ENCODE results near the gene DTX3.
"Not testable (repeated sequence)": the region's sequence is repeated elsewhere in the genome, so short reads cannot be mapped to it uniquely, and the experiment has no call there.

The DTX3 gene

DNA sequence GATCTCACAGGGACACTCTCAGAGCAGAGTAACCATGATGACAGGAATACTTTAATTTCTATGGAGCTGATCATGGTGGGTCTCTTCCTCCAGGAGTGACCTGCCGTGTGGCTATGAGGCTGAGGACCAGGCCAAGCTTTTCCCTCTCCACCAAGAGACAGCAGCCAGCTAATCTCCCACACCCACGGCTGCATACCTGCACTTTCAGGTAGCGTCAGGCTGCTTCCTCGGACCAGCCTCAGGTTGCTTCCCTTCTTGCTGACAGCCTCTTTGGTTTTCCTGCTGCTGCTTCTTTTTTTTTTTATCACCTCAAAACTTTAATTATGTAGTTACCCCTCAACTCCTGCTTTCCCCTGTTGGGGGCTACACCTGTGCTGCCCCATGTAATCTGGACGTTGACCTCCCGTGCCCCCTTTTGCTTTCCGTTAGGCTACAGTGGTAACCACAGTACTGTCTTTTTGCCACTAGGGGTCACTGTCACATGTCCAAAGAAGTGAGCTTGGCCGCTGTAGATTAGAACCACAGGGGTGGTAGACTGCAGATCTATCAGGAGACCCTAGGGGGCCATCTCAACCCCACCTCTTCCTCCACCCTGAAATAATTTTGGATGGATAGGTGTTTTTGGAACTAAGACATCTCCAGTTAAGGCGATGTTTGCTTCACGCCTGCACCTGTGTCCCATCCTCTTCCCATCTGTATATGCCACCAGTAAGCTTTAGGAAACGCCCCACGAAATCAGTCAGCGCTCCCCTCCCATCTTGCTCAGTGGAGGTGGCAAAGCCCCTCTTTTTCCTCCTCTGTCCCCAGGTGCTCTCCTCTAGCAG lies 21.4 kb upstream of the DTX3 start:
- peak; percentile 68 for DNase-seq

DNA sequence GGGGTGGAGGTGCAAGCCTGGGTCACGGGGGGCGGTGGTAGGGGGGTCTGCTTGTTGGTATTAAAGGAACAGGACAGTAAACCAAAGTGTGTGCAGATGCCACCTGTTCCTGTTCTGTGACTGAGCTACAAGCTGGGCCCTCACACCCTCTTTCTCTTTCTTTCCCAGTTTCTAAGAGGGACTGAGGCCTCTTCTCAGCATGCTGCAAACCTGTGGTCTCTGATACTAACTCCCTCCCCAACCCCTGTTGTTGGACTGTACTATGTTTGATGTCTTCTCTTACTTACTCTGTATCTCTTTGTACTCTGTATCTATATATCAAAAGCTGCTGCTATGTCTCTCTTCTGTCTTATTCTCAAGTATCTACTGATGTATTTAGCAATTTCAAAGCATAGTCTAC lies 20.6 kb upstream of the DTX3 start:
- DNase-seq, result no peak

DNA sequence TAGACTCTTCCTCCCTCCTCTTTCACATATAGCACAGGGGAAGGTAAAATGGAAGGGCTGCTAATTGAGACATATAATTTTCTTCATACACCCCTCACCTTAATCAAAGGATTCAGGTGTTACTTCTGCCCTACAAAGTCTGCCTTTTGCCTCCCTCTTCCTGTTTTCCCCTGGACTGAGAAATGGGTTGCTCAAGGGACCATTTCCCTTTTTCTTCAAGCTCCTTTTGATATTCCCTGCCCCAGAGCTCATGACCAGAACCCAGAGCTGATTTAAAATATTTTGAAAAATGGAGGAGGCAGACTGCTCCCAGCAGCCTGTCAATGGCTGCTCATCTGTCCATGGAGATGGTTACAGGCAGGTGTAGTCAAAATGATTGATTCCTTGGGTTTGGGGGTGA lies 19.9 kb upstream of the DTX3 start:
- DNase-seq, result no peak

DNA sequence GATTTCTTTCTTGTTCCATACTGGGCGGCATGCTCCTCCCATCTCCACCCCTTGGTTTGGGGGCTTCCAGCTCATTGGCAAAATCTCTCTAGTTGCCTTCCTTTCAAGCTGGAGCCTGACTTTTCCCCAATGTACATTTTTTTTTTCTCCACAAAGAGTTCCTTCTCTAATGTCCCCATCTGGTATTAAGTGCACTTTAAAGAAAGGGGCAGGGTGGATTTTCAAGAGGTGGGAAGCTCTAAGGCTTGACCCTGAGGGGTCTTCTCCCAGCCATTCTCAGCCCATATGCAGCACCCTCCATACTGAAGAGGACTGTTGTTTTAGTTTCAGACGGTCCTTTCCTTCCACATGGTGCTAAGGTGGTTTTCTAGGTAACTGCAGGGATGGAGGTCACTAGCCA lies 19.5 kb upstream of the DTX3 start:
- DNase-seq, result no peak

DNA sequence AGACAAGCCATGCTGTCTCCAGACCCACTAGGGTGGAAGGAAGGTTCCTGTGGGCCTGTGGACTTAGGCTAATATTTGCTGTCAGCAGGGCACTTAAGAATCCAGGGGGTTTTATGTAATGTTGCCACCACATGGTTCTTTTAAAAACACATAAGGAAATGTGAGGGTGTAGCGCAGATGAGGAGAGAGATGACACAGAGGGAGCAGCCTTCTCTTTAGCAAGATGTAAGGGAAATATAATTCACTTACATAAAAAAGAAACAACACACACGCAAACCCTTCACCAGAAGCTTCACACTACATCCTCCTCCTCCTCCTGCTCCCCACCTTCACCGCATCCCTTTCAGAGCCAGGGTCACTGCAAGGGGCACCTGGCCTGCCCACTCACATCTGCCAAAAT lies 18.5 kb upstream of the DTX3 start:
- DNase-seq, result no peak

DNA sequence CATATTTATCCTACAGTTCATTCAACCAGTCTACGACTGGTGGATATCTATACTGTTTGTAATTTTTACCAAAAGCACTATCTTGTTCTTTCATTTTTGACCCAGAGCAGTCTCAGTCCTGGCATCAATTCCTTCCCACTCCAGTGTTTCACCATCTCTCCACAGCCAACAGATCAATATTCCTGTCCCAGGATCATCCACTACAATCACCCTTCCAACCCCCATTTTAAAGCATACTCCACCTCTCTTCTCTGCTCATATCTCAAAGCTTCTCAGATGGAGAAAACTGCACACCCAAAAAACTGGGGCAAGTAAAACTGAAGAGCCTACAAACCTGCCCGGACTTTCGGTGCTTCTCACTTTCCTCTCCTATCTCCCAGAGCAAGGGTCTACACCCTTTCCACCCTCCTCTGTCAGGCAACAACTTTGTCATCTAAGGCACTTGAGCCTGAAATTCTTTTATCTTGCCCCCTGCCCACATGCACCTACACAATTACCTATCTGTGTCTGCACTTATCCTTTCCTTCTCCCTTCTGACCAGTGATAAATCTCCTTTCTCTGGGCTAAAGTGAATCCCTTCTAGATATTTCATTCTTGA lies 17.7 kb upstream of the DTX3 start:
- DNase-seq, result no peak

DNA sequence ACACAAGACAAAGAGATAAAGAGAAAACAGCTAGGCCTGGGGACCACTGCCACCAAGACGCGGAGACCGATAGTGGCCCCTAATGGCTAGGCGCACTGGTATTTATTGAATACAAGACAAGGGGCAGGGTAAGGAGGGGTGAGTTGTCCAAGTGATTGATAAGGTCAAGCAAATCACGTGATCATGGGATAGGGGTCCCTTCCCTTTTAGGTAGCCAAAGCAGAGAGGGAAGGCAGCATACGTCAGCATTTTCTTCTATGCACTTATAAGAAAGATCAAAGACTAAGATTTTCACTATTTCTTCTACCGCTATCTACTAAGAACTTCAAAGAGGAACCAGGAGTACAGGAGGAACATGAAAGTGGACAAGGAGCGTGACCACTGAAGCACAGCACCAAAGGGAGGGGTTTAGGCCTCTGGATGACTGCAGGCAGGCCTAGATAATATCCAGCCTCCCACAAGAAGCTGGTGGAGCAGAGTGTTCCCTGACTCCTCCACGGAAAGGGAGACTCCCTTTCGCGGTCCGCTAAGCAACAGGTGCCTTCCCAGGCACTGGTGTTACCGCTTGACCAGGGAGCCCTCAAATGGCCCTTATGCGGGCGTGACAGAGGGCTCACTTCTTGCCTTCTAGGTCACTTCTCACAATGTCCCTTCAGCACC lies 15.5 kb upstream of the DTX3 start:
- not testable (repeated sequence) for DNase-seq

DNA sequence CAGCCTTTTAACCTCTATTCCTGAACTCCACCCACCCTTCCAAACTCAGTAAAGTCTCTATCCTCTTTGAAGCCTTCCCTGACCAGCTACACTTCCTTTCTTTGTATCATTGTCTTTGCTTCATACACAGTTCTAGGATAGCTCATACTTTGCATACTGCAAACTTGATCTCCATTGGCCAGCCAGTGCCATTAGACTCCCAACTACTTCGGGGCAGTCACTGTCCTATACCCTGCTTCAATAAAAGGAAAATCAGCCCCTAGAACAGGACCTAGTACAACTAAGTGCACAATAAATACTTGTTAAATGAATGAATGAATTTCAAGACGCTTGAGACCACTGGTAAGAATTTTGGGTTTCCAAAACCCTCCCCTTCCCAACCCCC lies 14.2 kb upstream of the DTX3 start:
- no peak for DNase-seq

DNA sequence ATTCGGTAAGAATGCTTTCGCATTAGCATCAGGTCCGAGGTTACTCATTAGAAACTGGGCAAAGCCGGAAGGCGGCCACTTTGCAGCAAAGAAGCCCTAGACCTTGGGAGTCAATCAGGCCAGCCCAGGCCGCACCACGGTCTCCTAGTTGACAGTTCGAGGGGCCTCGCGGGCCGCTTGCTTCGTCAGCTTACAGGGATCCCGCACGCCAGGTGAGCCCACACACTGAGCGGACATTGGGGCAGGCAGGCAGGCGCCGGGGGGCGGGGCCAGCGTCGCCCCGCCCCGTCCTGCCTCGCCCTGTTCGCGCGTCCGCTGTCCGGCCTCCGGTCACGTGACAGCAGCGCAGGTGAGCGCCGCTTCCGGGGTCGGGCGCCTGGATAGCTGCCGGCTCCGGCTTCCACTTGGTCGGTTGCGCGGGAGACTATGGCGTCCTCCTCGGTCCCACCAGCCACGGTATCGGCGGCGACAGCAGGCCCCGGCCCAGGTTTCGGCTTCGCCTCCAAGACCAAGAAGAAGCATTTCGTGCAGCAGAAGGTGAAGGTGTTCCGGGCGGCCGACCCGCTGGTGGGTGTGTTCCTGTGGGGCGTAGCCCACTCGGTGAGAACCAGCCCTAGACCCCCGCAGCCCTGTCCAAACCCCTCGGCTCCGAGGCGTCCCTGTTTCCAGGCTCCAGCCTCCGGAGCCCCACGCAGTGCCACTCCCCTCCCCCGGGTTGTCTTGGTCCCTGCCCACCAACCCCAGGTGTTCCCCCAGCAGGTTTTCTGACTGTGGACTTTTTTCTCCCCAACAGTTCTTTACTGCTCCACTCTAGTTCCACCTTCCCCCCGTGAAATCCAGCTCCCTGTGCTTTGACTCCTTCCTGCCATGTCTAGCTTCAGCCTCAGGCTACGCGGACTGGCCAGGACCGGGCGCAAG lies 13.5 kb upstream of the DTX3 start, which contains the start of gene PIP4K2C:
Gene PIP4K2C, plus strand, starts transcription at position 329 of the 918 bp plus-strand sequence. Its CDS starts 98 bp downstream, at position 427.
- DNase-seq, result peak; percentile 82

DNA sequence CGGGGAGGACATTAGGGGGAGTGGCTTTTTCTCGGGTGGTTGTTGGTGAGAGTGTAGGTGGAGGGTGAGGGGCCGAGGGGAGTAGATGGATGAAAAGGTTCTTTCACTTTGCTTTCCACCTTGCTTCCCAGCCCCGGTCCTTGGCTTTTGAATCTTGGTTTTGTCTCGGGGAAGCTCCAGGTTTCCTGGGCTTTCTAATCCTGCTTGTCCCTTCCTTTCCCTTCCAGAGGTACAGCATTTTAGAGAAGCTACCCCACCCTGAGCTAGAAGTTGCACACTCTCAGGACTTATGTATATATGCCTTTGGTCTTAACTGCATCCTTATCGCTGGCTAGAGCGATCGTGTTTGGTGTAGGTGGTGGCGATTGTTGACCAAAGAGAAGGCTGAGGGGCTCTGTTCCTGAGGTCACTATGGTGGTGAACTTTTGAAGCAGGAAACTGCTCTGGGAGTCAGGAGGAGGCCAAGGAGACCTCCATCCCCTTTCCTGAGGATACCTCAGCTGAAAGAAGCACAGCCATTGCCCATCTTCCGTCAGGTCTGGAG lies 12.8 kb upstream of the DTX3 start:
- DNase-seq, result no peak

DNA sequence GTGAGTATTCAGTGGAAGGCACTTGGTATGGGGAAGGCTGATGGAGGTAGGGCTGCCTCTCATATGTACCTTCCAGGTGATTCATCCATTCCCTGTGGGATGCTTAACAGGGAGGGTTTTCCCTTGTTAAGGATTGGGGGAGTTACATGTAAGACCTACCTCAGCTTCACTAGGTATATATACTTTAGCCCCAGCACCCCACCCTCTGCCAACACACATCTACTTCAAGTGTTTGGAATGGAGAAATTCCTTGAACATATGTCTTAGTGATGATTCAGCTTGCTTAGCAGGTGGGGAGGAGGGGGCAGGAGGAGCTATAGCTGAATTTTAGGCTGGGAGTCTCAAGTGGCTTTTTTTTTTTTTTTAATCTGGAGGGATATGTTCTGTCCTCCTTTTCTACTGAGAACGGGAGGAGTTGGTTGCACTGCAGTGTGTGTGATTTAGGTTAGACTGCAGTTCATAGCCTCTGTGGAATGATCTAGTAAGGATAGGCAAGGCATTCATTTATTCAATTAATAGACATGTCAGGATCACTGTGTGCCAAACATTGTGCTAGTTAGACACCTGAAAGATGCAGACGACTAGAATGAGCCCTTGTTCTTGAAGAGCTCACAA lies 12.0 kb upstream of the DTX3 start:
- no peak for DNase-seq

DNA sequence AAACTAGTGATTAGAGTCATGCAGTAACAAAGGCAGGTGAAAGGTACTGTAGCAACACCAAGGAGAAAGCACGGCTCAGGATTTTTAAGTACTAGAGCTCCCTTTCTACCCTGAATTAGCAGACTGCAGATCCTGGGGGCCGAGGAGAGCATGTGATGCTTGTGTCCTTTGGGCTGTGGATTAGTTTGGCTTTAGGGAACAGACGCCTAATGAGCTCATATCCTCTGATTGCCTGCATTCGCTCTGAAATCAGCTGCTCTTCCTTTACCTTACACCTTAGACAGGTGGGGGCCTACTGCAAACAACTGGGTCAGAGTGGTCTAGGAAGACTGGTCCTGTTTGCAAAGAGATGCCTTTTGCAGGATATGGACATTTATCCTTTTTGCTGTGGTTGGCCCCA lies 11.4 kb upstream of the DTX3 start:
- DNase-seq, result no peak

DNA sequence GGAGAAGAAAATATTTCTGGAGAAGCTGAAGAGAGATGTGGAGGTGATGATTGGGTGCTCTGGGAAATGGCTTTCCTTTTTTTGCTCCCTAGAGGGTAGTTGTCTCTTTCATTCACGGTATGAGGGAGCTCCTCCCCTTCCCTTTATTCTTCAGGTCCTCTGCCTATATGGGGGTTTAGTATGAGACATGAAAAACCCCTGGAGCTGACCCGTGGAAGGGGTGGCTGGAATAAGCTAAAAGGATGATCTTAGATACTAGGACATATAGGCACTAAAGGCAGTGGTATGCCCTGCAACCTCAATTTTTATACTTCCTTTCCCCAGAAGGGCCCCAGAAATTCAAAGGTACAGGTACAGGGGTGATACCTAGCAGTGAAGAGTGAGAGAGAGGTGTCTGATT lies 4.2 kb upstream of the DTX3 start:
- DNase-seq, result no peak

DNA sequence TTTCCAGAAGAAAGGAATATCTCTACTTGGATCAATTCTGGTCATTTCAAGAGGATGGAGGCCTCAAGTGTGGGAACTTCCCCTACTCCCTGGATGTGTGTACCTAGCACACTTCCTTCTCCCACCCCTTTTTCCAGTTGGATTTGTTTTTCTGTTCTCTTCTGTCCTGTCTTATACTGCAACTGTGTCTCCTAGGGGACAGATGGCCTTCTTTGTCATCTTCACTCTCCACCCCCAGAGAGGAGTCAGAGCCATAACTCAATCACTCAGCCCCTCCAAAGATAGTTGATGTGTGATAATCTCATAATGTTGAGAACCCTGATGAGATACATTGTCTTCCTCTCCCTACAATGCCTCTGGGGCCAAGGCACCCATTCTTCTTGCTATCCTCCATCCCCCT lies 2.1 kb upstream of the DTX3 start:
- DNase-seq, result no peak

DNA sequence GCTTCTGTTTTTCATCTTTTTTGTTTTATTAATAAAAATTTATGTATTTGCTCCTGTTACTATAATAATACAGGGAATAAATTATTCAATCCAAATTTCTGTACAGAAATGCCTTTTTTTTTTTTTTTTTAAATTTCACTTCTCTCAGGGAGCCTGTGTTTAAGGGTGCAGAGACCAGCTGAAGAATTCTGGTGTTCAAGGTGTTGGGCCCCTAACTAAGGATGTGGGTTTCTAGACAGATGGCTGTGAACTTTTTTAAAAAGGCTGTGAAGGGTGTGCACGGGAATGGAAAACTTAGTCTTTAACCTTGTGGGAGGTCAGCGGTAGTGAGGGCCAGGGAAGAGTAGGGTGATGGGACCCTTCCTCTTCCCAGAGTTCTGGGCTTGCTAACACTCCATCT lies 1.3 kb upstream of the DTX3 start:
- DNase-seq, result no peak

DNA sequence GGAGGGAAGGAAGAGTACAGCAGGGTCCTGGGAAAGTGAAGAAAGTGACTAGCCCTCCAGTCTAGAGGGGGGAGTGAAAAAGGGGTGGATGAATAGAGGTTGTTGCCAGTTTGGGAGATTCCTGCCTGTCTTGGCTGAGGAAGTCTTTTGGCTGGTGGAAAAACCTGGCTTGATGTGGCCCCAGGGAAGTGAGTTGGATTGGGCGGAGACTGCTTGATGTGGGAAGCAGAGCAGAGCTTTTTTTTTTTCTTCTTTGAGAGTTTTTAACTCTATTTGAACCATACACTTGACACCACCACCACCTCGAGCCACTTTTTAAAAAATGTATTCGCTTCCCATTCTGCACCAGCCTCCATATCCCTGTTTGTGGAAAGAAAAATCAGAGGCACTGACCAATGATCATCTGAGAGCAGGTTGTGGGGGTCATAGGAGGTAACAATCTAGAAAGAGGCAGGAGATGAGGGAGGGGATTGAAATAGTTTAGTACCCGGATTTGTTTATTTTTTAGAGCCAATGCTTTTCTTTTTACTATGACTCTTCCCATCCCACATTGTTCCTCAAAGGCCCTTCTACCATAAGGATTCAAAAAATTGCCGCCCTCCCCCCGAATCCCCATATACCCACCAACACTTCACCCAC lies 690 bp upstream of the DTX3 start:
- no peak for DNase-seq

DNA sequence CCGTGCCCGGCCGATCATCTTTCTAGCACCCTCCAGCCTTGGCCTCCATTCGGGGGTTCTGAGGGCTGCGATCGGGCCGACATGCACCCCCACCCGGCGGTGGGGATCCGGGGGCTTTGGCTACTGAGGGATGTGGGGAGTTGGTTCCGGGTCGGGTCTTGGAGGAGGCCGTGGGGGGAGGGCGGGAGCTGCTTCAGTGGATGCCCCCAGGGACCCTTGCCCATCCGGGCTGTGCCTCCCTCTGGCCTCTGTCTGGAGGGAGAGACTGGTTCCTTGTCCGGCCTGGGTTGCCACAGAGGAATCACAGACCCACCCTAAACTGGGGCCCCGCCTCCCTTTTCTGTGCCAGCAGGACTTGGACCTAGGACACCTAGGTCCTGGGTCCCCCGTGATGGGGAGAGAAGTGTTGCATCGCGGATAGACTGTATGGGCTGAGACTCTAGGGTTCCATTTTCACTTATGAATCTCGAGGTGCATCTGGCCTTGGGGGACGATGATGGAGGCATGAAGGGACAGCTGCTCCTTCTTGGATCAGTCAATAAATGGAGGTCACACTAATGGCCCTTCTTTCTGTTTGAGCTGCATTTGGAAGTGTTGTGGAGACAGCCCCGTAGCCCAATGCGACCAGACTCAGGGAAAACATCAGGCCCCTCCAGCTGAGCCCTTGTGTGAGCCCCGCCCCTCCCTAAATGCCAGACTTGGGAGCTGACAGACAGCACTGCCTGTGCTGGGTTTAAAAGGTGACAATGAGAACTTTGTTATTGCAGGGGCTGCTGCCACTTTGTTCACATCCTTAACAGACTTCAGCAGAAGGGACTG lies 577 bp downstream of the DTX3 start:
- no peak for DNase-seq

DNA sequence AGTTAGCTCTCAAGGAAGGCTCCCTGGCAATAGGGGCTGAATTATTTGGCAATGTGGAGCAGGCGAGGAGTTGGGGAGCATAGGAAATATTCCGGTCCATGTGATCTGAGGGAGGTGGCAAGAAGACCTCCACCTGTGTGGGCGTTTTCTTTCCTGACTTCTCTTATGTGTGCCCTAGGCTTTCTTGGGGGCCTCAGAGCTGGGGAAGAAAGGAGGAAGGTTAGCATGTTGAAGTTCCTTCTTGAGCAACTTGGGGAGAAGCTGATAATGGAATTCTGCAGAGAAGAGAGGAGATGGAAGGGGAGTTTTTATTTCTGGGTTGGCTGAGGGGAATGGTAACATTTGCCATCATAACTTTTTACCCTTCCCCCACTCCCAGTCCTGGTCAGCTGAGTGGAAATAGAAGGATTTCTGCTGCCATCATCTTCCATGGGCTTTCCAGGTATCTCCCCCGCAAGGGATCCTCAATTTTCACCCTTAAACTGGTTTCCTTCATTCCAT lies 1.2 kb downstream of the DTX3 start:
- no peak for DNase-seq

DNA sequence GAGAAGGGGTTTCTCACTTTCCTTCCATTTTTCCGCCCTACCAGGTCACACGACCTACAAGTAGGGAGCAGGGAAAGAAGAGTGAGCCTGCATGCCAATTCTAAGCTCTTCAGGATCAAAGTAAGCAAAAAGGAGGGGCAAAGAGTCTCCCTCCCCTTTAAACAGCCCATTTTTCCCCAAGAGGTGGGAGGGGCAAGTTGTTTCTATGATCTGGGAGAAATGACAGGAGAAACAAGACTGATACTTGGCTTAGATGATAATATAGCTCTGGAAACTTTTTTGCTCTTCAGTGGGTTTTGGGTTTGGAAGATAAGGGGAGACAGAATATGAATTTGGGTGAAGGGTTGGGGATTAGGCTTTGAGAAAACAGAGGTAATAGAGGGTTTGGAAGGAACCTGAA lies 1.8 kb downstream of the DTX3 start:
- no peak for DNase-seq

DNA sequence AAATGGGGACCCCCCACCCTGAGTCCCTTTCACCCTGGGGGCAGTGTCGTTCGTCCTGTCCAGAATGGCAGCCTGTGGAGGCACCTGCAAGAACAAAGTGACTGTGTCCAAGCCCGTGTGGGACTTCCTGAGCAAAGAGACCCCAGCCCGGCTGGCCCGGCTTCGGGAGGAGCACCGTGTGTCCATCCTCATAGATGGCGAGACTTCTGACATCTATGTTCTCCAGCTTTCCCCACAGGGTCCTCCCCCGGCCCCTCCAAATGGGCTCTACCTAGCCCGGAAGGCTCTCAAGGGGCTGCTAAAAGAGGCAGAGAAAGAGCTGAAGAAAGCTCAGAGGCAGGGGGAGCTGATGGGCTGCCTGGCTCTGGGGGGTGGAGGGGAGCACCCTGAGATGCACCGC lies 2.2 kb downstream of the DTX3 start:
- DNase-seq, result no peak

Measured in DMS153 (cell line).